ENCODE measurements around the gene CTCF. TPM values are rescaled to one million over a fixed set of nuclear protein-coding genes. Genes with fewer than 3 reads are reported as not detected.

CTCF gene
- total RNA-seq, 1 experiment from 2014 or later = 33.1 TPM

DNA sequence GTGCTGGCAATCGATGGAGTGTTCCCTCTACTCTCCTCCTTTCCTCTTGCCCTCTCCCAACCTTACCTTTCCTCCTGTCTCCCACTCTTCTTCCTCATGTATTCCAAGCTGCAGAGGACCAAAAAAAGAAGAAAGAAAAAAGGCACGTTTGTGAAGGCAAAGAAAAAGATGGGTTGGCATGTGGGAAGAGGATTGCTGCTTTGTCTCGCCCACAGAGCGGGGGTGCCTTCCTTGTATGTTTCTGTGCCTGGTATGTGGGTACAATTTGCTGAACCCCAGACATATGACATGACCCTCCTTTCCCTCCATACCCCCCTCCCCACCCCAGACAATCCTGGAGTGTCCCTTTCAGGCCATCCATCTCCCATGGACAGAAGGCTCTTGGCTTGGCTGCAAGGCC, 13.1 kb upstream of the CTCF start:
- no peaks in the 10 kb centered on the region for H3K27me3 ChIP-seq (ENCODE audit: control insufficient read depth, insufficient read depth, low read length)
- ATAC-seq (no peak), DNase-seq (ENCODE audit: low read depth, low spot score) (no peak)
- intact Hi-C loops (cut with micrococcal nuclease; ENCODE audit: unreplicated experiment) (loop anchor here (10.0 kb wide), 1 partner anchor 96 kb away; the partner anchor contains the start of gene CARMIL2), in situ Hi-C loops (cut with HindIII; ENCODE audit: low pct_unique_long_range_greater_than_20kb, low sequenced_read_pairs) (no loop called here)
- ChIA-PET POLR2A (no interaction called here), CTCF (no interaction called here)
- no peaks in the 10 kb centered on the region for H3K36me3 ChIP-seq (ENCODE audit: control insufficient read depth, insufficient read depth, low read length)
- H3K4me1 ChIP-seq (ENCODE audit: control insufficient read depth, insufficient read depth, low read length) = peaks cover 9% of the 10 kb centered on the region; the same call in 1 of the 2 replicates
- no TSS peak for BruUV-seq (replicated peaks)
- no peak overlapping the region for H3K4me3 ChIP-seq (ENCODE audit: low read depth in 2 of 2, low read length in 2 of 2)
- H3K9me3 ChIP-seq (ENCODE audit: control insufficient read depth, insufficient read depth, low read depth, low read length) = no peaks in the 10 kb centered on the region
- TF ChIP-seq, protein P1, sequence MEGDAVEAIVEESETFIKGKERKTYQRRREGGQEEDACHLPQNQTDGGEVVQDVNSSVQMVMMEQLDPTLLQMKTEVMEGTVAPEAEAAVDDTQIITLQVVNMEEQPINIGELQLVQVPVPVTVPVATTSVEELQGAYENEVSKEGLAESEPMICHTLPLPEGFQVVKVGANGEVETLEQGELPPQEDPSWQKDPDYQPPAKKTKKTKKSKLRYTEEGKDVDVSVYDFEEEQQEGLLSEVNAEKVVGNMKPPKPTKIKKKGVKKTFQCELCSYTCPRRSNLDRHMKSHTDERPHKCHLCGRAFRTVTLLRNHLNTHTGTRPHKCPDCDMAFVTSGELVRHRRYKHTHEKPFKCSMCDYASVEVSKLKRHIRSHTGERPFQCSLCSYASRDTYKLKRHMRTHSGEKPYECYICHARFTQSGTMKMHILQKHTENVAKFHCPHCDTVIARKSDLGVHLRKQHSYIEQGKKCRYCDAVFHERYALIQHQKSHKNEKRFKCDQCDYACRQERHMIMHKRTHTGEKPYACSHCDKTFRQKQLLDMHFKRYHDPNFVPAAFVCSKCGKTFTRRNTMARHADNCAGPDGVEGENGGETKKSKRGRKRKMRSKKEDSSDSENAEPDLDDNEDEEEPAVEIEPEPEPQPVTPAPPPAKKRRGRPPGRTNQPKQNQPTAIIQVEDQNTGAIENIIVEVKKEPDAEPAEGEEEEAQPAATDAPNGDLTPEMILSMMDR (IDR thresholded peaks at IDR 0.05) = no peak
- H3K27ac ChIP-seq (ENCODE audit: low read length) = no peak overlapping the region

DNA sequence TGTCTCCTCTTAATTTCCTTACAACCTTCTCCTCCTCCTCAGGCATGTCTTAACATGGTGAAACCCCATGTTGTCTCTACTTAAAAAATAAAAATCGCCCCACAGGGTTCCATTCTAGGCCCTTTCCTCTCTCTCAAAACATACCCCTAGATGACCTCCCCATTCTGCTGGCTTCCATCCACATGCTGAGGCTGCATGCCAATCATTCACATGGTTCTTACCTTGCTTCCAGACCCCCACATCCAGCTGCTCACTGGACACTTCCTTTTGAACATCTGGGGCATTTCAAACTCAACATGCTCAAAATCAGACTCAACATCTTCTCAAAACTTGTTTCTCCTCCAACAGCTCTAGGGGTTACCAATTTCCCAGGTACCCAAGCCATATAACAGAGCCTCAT, 12.4 kb upstream of the CTCF start:
- H3K36me3 ChIP-seq (ENCODE audit: control insufficient read depth, insufficient read depth, low read length) = no peaks in the 10 kb centered on the region
- H3K27me3 ChIP-seq (ENCODE audit: control insufficient read depth, insufficient read depth, low read length) = no peaks in the 10 kb centered on the region
- no peak for DNase-seq (ENCODE audit: low read depth, low spot score)
- peaks cover 9% of the 10 kb centered on the region; the same call in 1 of the 2 replicates for H3K4me1 ChIP-seq (ENCODE audit: control insufficient read depth, insufficient read depth, low read length)
- intact Hi-C loops (cut with micrococcal nuclease; ENCODE audit: unreplicated experiment) = loop anchor here (10.0 kb wide), 1 partner anchor 95 kb away; the partner anchor contains the start of gene CARMIL2
- CTCF ChIA-PET = no interaction called here
- no peak overlapping the region for H3K4me3 ChIP-seq (ENCODE audit: low read depth in 2 of 2, low read length in 2 of 2)
- BruUV-seq (replicated peaks) = no TSS peak
- no peak for TF ChIP-seq POLR2AphosphoS5 (IDR thresholded peaks at IDR 0.05; ENCODE audit: low read depth, low read length)
- TF ChIP-seq, protein P2, sequence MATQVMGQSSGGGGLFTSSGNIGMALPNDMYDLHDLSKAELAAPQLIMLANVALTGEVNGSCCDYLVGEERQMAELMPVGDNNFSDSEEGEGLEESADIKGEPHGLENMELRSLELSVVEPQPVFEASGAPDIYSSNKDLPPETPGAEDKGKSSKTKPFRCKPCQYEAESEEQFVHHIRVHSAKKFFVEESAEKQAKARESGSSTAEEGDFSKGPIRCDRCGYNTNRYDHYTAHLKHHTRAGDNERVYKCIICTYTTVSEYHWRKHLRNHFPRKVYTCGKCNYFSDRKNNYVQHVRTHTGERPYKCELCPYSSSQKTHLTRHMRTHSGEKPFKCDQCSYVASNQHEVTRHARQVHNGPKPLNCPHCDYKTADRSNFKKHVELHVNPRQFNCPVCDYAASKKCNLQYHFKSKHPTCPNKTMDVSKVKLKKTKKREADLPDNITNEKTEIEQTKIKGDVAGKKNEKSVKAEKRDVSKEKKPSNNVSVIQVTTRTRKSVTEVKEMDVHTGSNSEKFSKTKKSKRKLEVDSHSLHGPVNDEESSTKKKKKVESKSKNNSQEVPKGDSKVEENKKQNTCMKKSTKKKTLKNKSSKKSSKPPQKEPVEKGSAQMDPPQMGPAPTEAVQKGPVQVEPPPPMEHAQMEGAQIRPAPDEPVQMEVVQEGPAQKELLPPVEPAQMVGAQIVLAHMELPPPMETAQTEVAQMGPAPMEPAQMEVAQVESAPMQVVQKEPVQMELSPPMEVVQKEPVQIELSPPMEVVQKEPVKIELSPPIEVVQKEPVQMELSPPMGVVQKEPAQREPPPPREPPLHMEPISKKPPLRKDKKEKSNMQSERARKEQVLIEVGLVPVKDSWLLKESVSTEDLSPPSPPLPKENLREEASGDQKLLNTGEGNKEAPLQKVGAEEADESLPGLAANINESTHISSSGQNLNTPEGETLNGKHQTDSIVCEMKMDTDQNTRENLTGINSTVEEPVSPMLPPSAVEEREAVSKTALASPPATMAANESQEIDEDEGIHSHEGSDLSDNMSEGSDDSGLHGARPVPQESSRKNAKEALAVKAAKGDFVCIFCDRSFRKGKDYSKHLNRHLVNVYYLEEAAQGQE (IDR thresholded peaks at IDR 0.05; ENCODE audit: insufficient read depth in 1 of 2, low read depth in 2 of 2, low read length in 1 of 2) = no peak
- TF ChIP-seq, protein P1 (IDR thresholded peaks at IDR 0.05) = no peak
- no peak for TF ChIP-seq SIN3A (IDR thresholded peaks at IDR 0.05; ENCODE audit: borderline replicate concordance, insufficient read depth, low read depth, low read length)
- no peak for TF ChIP-seq TCF7L2 (IDR thresholded peaks at IDR 0.05; ENCODE audit: low read depth, low read length)
- no peak overlapping the region for H3K27ac ChIP-seq (ENCODE audit: low read length)
- POLR2A ChIA-PET = interaction anchor here (0.6 kb wide), 1 partner anchor 10 kb away, joined by 4 read pairs; no protein-coding TSS in a partner anchor
- H3K9me3 ChIP-seq (ENCODE audit: control insufficient read depth, insufficient read depth, low read depth, low read length) = no peaks in the 10 kb centered on the region
- no peak for ATAC-seq
- in situ Hi-C loops (cut with HindIII; ENCODE audit: low pct_unique_long_range_greater_than_20kb, low sequenced_read_pairs) = no loop called here

All from Panc1 (cell line).